Suppressor macrophage treated with lipopolysaccharide for 4 hours (primary cell): ENCODE measurements around the gene PLA2G4F.
A peak's percentile ranks its signal among the peaks of the same experiment; 100 is the strongest.

Experiments
- DNase-seq: peaks from one replicate; pipeline ENCODE4 v3.0.0-alpha.2; 2020

The PLA2G4F gene

DNA sequence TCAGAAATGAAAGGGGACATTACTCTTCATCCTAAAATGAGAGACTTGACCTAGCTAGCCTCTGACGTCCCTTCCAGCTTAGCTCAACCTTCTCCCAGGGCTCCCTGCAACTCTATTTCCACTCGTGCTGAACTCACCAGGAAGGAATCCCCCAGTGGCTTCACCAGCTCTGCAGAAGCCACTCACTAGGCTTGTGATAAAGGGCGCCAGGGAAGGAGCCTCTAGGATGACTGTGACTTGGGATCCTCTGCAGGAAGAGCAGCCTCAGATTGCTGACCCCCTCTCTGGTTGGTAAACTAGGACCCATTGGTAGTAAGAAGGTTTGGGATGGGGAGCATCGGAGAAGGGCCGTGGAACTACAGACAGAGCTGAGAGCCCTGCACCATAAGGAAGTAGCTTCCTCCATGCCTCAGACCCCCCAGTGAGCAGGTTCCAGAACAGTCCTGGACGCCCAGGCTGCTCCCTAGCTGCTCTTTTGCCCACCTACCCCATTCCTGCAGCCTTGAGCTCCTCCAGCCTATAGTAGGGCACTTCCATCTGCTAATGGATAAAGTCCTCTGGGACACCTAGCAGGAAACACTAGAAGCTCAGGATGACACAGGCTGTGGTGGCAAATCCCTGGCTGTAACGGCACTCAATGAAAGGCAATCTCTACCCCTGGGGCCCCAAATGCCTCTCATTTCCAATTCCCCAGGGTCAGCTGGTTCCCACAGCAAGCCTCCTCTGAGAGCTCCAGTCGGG lies 26.0 kb downstream of the PLA2G4F start:
- no peak for DNase-seq

DNA sequence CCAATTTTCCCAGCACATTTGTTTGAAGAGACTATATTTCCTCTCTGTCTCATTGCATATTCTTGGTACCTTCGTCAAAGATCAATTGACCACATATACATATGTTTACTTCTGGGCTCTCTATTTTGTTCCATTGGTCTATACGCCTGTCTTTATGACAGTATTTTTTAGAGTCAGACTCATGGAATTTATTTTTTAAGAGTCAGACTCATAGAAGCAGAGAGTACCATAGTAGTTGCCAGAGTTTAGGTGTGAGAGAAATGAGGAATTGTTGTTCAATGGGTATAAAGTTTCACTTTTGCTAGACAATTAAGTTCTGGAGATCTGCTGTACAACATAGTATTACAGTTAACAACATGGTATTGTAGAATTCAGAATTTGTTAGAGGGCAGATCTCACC lies 27.1 kb downstream of the PLA2G4F start:
- no peak for DNase-seq

DNA sequence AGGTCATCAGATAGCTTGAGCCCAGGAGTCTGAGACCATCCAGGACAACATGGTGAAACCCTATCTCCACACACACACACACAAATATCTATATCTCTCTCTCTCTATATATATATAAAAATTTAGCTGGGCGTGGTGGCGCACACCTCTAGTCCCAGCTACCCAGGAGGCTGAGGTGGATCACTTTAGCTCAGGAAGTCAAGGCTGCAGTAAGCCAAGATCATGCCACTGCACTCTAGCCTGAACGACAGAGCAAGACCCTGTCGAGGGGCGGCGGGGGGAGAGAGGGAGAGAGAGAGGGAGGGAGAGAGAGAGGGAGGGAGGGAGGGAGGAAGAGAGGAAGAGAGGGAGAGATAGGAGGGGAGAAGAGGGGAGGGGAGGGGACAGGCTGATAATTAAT lies 28.0 kb downstream of the PLA2G4F start:
- no peak for DNase-seq

DNA sequence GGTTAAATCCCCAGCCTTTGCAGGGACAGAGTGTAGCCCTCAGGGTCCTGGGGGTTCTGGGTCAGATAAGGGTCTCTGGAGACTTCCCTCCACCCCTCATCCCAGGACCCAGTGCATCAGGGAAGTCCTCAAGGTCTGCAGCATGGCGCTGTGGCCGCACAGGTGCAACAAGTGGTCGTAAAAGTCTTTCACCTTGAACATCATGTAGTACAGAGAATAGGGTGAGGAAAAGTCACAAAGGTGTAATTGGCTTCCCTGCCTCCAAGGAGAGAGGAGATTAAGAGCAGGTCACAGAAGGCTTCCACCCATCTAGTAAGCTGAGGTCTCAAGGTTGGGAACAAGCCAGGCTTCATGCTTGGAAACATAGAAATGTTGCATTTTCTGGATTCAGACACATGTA lies 32.9 kb downstream of the PLA2G4F start:
- DNase-seq: no peak

DNA sequence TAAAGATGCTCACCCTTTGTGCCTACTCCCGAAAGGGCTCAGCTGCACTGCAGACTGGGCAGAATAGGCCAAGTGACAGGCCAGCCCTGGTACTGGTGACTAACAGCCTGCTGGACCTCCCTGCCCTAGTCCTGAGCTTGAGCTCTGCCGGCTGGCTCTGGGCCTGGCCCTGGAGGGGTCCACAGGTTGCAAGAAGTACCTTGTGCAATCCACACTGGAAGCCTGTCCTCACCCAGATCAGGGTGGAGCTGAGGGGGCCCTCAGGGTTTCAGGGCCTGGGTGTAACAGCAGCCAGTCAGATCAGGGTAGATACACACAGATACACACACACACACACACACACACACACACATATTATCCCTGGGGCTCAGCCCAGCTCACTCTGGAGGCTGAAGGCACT lies 34.8 kb downstream of the PLA2G4F start:
- DNase-seq: no peak

DNA sequence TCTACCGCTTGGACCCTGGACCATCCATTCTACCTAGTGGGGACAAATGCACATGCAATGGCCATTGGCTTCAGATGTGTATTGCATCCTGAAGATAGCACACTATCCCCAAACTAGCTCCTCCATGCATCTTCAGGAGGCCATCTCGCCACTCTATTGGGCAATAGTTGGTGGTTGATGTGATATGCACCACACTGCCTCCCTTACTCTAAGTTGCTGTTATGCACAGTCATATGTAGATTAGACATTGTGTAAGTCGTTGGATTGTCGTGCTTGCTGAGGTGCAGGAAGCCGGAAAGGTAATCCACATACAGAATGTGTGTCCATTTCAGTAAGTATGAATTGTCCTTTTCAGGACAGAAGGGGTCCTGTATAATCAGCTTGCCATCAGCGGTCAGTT lies 35.4 kb downstream of the PLA2G4F start:
- DNase-seq: peak; percentile 25

DNA sequence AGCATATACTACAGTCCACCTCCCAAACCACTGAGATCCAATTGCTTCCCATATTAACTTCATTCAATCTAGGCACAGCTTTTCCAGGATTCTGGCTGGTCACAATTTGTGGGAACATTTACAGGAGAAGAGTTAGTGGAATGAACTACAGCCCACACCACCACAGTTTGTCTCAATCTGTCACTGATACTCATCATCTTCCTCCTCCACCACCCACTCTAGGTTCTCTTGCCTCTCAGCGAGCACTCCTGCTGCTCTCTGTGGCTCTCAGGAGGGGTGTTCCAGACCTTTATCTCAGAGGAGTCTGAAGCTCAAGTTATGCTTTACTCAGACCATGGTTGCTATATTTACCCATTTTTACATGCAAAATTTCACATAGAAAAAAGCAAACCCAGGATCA lies 36.2 kb downstream of the PLA2G4F start:
- DNase-seq: no peak

DNA sequence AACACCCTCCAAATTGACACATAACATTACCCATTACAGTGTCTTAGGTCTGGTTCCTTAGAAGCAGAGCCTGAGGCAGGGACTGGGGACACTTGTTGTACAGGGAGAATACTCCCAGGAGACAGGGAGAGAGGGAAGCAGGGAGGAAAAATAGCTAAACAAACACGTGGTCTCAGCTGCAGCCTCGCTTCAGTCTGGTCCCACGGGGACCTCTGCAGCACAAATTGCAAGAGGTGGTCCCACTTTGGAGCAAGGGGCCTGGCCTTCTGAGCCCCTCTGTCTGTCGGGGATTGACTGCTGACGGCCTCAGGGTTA lies 37.0 kb downstream of the PLA2G4F start:
- DNase-seq: no peak

DNA sequence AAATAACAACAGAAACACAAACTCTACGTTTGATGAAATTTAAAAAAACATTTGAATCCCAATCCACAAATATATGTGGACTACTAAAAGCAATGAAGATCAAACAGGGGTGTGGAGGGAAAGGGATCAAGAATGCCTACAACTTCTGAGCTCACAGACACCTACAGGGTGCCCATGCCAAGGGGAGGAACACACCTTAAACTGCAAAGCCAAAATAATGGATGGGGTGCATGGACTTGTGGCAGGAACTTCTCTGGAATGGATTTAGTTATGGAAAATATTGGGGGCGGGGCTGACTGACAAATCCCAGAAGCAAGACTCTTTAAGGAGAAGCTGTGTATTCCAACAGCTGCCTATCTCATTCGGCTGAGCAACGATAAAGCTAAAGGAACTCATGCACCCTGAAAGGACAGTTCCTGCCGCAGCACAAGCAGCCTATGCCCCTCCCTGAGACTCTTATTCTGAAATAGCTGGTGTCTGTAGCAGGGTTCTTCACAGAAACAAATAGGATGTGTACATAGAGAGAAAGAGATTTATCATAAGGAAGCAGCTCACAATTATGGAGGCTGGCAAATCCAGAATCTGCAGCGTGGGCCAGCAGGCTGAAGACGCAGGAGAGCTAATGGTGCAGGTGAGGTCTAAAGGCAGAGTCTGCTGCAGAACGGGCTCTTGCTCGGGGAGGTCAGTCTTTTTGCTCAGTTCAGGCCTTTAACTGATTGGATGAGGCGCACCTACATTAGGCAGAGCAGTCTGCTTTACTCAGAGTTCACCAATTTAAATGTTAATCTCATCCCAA lies 37.6 kb downstream of the PLA2G4F start:
- no peak for DNase-seq

DNA sequence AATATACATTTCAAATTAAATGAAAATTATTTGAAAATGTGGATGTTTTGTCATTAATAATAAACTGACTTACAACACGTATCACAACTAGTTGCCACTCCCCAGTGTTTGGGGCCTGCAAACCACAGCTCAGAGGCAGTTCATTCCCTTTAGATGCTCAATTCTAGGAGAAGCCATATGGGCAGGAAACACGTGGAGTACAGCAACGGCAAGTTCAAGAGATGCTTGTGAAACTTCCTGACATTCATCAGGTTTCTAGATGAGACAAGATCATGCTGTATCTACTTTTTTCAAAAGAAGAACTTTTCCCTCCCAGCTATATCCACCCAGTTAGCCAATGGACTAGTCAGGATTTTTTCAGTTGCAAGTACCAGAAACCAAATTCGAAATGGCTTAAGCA lies 44.5 kb downstream of the PLA2G4F start:
- peak; percentile 66 for DNase-seq

DNA sequence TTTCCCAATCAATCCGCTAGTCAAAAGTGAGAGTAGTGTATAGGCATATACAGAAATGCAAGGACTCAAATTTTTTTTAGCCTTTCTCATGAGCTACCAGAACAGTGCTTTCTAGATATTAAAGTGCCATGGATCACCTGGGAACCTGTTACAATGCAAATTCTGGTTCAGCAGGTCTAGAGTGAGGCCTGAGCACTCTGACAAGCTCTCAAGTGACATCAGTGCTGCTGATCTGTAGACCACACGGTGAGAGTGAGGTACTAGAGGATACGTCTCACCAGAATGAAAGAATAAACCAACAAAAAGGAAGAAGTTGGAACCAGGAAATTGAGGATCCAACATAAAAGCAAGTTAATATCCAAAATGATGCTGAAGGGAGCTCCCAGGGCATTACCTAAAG lies 46.1 kb downstream of the PLA2G4F start:
- DNase-seq: no peak

DNA sequence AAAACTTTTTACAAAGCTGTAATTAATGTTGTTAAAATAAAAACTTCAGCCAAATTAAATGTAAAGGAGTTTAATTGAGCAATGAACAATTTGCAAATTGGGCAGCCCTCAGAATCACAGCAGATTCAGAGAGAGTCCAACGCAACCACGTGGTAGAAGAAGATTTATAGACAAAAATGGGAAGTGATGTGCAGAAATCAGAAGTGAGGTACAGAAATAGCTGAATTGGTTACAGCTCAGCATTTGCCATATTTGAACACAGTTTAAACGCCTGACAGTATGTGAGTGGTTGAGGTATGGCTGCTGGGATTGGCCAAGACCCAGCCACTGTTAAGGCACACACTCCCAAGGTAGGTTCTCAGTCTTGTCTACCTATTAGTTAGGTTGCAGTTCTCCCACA lies 47.6 kb downstream of the PLA2G4F start:
- peak; percentile 44 for DNase-seq

DNA sequence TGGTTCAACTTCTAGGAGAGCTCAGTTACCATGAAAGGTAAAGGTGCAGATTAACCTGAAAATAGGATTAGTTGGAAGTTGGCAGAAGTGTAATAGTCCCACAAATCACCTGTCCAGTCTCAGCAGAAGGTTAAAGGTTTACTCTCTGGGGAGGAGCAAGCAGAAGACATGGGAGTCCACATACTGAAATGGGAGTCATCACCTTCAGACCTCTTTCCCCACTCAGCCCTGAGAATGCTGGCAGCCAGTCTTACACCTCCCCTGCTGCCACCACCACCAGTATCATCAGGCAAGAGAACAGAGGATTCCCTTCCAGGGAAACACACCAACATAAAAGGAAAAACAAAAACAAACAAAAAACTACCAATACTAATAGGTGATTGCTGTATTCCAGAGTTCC lies 48.2 kb downstream of the PLA2G4F start:
- no peak for DNase-seq

DNA sequence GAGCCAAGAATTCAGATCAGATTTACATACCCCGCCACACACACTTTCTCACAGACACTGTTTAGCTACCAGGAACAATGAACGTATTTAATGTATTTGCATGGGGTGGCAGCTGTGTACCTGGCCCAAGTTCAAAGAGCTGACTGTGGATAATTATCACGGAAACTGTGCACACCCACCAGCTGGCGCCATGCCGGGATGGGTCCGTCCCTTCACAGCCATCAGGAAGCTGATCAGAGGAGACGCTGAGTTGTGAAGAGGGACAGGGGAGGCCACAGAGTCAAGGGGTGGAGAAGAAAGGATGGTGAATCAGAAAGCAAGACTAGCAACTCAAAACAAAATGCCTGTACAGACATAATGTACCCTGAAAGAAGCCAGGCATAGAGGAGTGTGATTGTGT lies 49.0 kb downstream of the PLA2G4F start:
- no peak for DNase-seq

DNA sequence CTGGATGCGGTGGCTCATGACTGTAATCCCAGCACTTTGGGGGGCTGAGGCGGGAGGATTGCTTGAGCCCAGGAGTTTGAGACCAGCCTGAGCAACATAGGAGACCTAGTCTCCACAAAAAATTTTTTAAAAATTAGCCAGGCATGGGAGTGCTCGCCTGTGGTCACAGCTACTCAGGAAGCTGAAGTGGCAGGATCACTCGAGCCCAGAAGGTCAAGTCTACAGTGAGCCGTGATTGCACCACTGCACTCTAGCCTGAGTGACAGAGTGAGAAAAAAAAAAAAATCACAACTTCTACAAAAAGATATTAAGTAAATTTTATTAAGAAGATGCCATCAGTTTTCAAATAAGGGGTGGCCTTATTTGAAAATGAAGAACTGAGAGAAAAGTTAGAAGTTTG lies 50.1 kb downstream of the PLA2G4F start:
- DNase-seq: peak; percentile 54

DNA sequence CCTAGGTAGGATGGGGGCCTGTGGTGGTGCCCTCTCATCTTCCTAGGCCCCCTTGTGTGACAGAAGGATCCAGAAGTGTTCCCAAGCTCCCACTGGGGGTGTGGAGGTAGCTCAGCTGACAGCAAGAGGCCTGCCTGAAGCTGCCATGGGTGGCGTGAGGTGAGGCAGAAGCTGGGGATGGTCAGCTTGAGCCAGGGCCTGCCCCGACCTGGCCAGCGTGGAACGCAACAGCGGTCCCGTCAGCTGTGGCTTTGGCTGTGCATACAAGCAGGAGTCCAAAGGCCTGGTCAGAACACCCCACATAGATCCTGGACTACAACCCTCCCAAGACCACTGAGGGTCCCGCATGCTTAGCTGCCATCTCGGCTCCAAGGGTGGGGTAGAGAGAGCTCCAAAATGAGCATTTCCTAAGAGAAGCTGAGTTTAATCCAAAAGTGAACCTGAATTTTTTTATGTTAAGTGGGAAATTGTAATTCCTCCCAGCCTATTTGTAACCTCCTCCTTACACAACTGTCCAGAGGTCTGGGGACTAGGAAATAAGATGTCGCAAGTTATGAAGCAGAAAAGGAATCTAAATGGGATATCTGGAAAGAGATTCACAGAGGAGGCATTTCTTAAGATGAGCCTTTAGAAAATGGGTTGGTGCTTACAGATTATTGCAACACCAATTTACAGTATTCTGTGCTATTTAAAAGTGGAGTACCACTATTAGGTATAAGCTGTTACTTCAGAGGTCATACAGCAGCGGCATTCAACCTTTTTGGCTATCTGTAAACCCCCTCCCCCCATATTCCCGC lies 52.1 kb downstream of the PLA2G4F start:
- DNase-seq: peak; percentile 24

DNA sequence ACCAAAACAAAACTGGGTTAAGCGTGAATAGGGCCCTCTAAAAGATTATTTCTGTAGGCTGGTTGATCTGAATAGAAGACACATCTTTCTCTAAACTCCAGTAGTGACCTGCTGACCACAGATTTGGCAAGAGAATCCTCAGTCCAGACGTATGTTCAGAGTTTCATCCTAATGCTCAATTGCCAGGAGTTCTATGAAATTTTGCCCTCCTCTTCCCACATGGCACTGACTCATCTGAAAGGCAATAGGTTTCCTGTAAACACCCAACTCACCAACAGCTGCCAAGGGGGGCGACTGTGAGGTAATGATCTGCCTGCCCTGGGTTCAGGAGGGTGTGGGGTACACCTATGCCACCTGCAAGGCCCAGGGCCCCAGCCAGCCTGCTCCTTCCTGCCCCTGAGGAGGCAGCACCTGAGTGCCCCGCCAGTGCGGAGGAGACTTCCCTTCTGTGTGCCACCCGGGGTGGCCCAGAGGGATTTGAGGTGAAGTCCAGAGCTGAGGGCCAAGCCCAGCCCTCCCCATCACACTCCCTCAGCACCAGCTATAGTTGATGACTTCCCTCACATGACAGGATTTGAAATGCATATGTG lies 53.7 kb downstream of the PLA2G4F start:
- DNase-seq: peak; percentile 38

DNA sequence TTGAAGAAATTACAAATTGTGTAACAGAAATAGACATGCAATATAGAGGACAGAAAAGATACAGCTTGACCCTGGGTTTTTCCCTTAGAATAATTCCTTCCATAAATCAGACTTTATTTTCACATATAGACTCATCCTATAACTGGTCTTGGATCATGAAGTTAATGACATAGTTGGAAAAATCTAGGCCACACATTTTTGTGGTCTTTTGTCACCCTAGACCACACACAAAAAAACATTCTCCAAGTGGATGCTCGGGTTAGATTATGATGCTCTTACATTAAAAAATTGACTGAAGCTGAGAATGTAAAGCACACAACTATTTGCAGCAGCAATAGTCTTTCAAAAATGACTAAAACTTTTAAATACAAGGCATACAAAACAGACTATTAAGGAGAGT lies 54.6 kb downstream of the PLA2G4F start:
- DNase-seq: no peak

DNA sequence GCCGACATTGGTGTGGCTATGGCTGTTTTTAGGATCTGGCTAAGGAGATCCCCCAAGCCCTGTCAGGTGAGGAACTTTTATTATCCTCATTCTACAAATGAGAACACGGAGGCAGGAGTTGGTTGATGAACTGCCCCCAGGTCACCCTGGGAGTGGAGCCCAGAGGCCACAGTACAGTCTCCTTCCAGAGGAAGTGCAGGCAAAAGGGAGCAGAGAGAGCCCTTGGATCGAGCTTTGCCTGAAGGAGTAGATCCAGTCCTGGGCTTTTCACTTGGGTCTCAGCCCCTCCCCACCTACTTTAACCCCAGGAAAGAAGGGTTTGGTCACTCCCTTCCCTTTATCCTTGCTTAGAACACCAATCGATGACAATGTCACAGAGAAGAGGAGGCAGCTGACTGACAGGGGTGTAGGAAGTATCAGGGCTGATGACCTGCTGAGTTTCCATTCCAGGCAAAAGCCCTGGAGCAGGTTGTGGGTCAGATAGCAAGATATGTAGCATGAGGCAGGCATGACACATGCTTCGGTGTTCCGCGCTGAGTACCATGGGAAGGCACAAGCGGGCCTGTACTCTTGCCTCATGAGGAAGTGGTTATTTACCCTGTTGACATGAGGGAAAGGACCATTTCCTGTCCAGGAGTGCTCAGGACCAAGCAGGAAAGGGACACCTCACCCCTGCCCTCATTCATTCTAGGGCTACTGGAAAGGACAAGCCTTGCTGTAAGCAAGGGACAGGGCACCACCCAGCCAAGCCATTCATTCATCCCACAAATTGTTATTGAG lies 56.2 kb downstream of the PLA2G4F start:
- peak; percentile 69 for DNase-seq

DNA sequence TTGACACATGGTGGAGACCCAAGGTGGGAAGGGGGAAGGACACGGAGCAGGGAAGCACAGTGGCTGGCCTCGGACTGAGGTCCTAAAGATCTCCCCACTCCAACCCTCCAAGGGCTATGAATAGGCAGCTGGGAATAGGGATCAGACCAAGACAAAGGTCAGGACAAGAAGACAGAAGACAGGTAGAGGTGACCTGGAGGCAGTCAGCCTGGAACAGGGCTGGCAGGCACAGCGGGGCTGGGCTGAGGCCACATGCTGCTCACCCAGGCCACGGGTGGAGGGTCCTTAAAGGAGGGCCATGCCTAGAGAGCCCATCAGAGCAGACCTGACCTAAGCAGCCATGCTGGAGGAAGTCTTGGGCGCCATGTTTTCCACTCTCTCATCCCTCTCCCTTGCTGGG lies 59.4 kb downstream of the PLA2G4F start:
- no peak for DNase-seq

DNA sequence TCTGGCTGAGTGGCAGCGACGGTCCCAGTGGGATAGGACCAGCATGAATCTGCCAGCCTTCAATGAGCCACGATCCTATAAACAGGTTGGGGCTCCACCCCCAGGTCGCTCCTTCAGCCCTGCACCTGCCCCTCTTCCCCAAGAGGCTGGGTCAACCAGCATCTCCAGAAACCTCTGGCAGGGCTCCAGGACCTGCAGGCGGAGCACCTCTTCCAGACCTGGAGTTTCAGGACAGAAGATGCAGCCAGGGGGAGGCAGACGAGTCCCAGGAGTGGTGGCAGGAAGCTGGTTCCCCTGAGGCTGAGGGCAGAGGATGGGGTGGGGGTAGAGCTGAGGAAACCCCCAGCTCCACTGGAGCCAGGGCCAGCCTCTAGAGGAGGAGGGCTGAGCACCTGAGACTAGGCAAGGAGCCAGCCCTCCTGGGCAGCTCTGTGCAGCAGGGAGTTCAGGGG lies 61.9 kb downstream of the PLA2G4F start, which contains the start of gene PLA2G4D:
TSS of gene PLA2G4D (minus strand) at position 51 of the 452 bp plus-strand sequence. CDS start 103 bp downstream, outside the sequence.
- DNase-seq: no peak

DNA sequence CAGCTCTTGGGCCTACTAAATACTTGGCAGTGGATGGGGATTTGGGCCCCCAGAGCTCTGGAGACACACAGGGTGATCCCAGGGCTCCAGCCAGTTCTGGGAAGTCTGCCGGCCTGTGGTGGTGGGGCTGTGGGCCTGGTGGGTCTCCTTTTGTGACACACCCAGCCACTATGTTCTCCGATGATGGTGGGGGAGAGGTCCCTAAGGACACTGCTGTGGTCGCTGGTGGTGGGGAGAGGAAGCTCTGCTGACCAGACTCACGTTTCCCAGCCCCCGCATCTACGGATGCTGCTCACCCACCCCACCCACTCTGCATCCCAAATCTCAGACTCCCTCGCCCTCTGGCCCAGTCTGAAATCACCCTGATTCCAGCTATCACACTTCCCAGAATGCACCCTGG lies 62.5 kb downstream of the PLA2G4F start:
- no peak for DNase-seq
